Measurements from ENCODE around the gene CLOCK.

Gene CLOCK

DNA sequence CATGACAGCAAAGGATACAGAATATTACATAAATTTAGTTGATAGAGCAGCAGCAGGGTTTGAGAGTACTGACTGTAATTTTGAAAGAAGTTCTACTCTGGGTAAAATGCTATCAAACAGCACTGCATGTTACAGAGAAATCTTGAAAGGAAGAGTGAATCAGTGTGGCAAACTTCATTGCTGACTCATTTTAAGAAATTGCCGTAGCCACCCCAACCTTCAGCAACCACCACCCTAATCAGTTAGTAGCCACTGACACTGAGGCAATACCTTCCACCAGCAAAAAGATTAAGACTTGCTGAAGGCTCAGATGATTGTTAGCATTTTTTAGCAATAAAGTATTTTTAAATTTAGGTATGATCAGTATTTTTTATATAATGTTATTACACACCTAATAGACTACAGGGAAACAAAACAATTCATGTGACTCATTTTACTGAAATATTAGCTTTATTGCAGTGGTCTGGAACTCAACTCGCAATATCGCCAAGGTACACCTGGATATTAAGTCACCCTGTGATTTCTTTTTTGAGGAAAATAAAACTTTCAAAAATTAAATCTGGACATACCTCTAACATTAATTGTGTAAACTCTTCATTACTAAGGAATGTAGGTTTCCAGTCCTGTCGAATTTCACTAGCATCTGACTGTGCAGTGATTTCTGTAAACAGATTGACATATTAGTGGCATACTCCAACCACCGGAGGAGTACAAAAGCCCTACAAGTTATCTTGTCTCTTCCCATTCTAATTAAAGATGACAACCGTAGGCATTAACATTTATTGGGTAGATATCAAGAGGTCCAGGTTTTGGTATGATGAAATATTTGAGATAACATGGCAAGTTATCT lies 71.1 kb downstream of the CLOCK start:
- peak; percentile 23 for DNase-seq

DNA sequence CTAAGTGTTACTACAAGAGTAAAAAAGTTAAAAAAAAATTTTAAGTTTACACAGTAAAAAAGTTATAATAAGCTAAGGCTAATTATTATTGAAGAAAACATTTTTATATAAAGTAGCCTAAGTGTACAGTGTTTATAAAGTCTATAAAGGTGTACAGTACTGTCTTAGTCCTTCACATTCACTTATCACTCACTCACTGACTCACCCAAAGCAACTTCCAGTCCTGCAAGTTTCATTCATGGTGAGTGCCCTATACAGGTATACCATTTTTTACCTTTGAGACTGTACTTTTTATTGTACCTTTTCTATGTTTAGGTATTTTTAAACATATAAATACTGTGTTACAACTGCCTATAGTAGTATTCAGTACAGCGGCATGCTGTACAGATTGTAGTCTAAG lies 76.7 kb downstream of the CLOCK start:
- DNase-seq = no peak

GRCh38 chr4:55468724-55469123 lies 78.0 kb downstream of the CLOCK start:
- DNase-seq = no peak

DNA sequence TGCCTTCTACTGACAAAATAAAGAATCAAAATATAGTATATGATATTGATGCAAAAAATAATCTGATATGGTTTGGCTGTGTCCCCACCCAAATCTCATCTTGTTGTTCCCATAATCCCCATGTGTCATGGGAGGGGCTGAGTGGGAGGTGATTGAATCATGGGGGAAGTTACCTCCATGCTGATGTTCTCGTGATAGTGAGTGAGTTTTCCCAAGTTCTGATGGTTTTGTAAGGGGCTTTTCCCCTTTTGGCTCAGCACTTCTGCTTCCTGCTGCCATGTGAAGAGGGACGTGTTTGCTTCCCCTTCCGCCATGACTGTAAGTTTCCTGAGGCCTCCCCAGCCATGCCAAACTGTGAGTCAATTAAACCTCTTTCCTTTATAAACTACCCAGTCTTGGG lies 80.7 kb downstream of the CLOCK start:
- no peak for DNase-seq

GRCh38 chr4:55458611-55459010 lies 88.1 kb downstream of the CLOCK start:
- DNase-seq = no peak

DNA sequence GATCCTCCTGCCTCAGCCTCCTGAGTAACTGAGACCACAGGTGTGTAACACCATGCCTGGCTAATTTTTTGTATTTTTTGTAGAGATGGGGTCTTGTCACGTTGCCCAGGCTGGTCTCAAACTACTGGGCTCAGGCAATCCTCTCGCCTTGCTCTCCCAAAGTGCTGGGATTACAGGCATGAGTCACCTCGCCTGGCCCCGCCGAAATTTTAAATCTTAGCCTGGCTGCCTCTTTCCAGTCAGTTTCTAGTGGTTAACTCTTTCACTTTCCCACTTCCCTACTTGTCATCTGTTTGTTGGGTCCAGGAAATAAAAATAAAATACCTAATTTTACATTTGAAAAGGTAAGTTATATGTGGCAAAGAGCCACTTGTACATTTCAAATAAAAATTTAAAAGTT lies 88.5 kb downstream of the CLOCK start:
- peak; percentile 68 for DNase-seq

DNA sequence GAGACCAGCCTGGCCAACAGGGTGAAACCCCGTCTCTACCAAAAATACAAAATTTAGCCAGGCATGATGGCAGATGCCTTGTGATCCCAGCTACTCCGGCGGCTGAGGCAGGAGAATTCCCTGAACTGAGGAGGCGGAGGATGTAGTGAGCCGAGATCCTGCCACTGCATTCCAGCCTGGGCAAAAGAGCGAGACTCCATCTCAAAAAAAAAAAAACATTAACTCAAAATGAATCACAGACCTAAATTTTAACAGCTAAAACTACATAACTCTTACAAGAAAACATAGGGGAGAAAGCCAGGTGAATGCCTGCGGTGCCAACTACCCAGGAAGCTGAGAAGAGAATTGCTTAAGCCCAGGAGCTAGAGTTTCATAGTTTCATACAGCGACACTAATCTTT lies 96.1 kb downstream of the CLOCK start:
- DNase-seq = no peak

GRCh38 chr4:55447831-55448230 lies 98.9 kb downstream of the CLOCK start:
- no peak for DNase-seq

DNA sequence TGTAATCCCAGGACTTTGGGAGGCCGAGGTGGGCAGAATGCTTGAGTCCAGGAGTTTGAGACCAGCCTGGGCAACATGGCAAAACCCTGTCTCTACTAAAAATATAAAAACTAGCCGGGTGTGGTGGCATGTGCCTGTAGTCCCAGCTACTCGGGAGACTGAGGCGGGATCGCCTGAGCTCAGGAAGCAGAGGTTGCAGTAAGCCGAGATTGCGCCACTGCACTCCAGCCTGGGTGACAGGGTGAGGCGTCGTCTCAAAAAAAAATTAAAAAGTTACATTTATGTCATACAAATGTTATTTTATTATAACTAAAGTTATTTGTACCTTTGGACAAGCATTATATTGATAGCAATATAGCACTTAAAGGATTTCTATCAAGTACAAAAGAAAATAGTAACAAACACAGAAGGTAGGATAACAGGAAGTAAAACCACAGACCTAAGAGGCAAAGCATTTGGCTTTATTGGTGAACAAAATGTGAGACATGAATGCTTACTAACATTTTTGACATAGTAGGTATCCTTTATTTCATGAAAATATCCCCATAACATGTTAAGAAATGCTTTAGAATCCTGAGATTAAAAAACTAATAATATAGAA lies 99.5 kb downstream of the CLOCK start:
- no peak for DNase-seq

GRCh38 chr4:55446578-55446922 lies 100.2 kb downstream of the CLOCK start:
- DNase-seq = no peak

- no peak for DNase-seq
Measured at GRCh38 chr4:55445921-55446577, 100.7 kb downstream of the CLOCK start.

DNA sequence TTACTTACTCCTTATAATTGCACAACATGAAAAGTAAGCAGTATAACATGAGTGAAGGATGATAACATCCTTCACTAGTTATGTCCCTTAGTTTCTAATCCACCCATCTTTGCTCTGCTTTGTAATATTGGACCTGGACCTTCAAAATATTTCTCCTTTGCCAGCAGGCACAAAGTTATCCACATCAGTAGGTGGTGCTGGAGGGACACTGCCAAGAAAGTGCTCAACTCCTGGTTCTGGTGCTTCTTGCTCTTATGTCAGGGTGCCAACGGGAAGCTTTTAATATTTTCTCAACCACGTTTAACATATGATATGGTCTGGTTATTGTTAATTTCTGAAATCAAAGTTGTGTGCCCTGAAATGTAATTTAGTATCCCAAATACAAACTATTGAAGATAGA lies 101.9 kb downstream of the CLOCK start:
- DNase-seq = no peak

DNA sequence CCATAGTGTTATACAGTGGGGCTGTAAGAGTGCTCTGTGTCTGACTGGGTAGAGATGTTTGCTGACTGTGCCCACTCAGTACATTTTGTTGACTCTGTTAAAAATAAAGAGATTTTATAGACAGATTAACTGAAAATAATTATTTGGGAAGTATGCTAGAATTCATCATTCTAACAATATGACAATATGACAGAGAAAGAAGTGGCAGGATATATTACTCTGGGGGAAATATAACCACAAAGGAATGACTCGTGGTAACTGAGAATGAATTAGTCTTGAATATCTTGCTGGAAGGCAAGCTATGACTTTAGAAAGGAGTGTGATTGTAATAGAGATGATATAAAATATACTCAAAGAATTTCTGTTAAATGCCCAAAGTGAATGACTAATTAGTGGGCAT lies 104.2 kb downstream of the CLOCK start:
- DNase-seq = no peak

DNA sequence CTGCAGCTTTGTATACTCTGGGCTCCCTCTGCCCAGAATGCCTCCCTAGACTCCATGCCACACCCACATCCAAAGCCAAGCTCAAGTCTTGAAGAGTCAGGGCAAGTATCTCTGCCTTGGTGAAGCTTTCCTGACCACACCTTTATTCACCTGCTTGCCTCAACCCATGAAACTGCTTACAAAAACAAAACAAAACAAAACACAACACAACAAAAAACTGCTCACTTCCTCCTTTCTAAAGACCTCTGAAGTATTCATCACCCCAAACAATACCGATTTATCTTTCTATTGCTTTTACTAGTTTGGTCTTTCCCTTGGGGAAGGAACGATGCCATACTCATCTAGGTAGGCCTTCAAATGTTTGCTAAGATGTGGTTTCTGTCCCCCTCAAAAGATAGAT lies 105.9 kb downstream of the CLOCK start:
- no peak for DNase-seq

DNA sequence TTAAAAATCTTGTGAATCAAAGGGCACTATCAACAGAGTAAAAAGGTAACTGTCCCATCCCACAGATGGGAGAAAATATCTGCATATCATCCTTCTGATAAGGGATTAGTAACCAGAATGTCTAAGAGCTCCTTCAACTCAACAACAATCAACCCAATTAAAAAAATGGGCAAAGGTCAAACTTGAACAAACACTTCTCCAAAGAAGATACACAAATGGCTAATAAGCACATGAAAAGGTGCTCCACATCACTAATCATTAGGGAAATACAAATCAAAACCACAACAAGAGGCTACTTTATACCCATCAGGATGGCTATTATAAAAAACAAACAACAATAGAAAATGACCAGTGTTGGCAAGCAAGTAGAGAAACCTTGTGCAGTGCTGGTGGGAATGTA lies 107.7 kb downstream of the CLOCK start:
- no peak for DNase-seq

DNA sequence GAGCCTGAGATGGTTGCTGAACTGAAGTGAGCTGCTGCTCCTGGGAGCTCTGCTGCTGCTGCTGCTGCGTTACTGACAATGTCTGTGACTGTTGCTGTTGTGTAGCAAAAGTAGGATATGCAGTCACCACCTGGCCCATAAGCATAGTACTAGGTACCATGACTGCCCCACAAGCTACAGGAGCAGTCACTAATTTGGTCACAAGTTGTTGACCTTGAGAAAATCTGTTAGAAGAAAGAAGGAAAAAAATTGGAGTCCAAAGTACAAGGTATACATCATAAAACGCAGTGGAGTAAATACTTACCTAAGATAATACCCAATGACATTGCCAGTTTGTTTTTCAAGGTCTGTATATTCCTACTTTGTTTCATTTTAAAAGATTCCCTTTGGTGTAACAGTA lies 108.4 kb downstream of the CLOCK start:
- no peak for DNase-seq

DNA sequence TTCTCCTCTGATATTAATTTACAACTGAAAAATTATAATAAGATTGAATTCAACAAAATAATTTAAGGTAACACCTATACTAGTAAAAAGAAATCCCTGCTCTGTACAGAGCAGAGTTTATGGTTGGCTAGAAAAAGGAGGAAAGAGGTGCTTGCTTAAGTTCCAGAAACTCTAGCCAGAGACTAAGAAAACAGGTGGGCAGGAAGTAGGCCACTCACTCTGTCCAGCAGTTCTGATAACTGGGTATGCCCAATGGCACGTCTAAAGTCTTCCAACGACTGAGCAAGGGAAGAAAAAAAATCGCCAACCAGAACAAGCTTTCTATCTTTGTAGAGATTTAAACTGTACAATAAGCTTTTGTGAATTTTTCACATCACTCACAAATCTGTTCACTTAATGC lies 108.9 kb downstream of the CLOCK start:
- no peak for DNase-seq

GRCh38 chr4:55437356-55437796 lies 109.3 kb downstream of the CLOCK start:
- no peak for DNase-seq

- no peak for DNase-seq
Measured at GRCh38 chr4:55435141-55435841, 111.4 kb downstream of the CLOCK start.

- DNase-seq = no peak
Measured at GRCh38 chr4:55431710-55432336, 114.9 kb downstream of the CLOCK start.

DNA sequence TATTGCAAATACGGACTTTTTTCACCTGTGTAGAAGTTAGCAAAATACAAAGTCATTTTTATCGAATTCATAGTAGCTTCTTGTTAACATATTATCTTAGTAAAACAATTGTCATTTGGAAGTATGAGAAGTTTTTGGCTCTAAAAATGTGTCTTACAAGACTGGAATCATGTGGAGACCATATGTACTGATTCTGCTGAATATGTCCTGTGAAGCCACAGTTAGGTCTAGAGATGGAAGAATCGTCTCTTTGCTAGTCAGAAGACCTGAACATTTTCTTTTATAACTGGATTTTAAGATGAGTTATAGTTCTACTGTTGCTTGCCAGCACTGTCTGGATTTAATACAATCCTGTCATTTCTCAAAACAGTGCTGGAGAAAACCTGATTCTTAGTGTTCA lies 121.9 kb downstream of the CLOCK start:
- no peak for DNase-seq

DNA sequence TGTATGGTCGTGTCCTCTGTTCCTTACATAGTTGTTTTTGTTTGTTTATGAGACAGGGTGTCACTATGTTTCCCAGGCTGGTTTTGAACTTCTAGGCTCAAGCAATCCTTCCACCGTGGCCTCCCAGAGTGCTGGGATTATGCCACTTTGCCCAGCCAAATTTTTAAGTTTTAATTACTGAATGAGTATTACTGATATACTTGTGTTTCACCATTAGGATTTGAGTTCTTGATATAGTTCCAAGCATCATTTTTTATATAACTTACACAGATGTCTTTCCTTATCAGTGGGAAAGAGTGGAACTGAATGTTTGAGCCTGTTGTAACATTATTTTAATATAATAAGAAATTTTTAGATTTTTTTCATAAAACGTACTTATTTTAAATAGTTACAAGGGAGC lies 130.5 kb downstream of the CLOCK start:
- DNase-seq = no peak

DNA sequence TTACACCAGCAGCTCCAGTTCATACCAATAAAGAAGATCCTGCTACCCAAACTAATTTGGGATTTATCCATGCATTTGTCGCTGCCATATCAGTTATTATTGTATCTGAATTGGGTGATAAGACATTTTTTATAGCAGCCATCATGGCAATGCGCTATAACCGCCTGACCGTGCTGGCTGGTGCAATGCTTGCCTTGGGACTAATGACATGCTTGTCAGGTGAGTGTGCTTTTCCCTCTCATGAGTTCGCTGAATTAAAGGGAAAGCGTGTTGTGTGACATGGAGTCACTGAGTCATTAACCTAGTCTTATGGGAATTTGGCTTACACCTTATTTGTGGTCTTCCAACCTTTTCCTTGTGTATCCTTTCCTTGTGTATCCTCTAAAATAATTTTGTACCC lies 135.1 kb downstream of the CLOCK start:
- no peak for DNase-seq
